Measurements from ENCODE around the gene SLC39A5. TPM values are rescaled to one million over a fixed set of nuclear protein-coding genes. Genes with fewer than 3 reads are reported as not detected.
"Not testable (repeated sequence)": the region's sequence is repeated elsewhere in the genome, so short reads cannot be mapped to it uniquely, and the experiment has no call there.

The SLC39A5 gene
- polyA plus RNA-seq, 1 of the 3 experiments (the other 2 are of a cell fraction) = 0.12 TPM

DNA sequence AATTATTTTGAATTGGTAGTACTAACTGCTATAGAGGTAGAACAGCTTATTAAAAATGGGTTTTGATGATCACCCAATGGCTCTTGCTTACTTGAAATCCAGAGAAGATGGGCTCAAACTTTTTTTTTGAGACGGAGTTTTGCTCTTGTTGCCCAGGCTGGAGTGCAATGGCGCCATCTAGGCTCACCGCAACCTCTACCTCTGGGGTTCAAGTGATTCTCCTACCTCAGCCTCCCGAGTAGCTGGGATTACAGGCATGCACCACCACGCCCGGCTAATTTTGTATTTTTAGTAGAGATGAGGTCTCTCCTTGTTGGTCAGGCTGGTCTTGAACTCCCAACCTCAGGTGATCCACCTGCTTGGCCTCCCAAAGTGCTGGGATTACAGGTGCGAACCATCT, 33.1 kb downstream of the SLC39A5 start:
- not testable (repeated sequence) for H3K27ac ChIP-seq (ENCODE audit: low read depth in 2 of 2, low read length in 1 of 2); H3K4me3 ChIP-seq (ENCODE audit: low read depth in 2 of 2, low read length in 1 of 2); H3K36me3 ChIP-seq (replicated peaks in 1 of 2; ENCODE audit: control insufficient read depth in 1 of 2, insufficient read depth in 2 of 2, low read length in 1 of 2); H3K9ac ChIP-seq; H3K27me3 ChIP-seq (ENCODE audit: insufficient read depth); H3K9me3 ChIP-seq; DNase-seq; H4K20me1 ChIP-seq (ENCODE audit: insufficient read depth); H3K9me2 ChIP-seq; H2AFZ ChIP-seq (ENCODE audit: low read depth); H3K4me2 ChIP-seq; H3K79me2 ChIP-seq (ENCODE audit: insufficient read depth)
- TF ChIP-seq CTCF (IDR thresholded peaks at IDR 0.05) = peak; percentile 29
- WGBS (ENCODE audit: low lambda C conversion rate) = 95% methylated on average over 7 of the region's 7 CpGs
- H3K4me1 ChIP-seq (ENCODE audit: control insufficient read depth in 1 of 2, insufficient read depth in 2 of 2, low read depth in 1 of 2, low read length in 1 of 2) = peaks cover 4 to 14% of the 10 kb centered on the region in 2 experiments; a peak in 1 of 4 replicates
- peaks cover 35% of the 10 kb centered on the region for H3F3A ChIP-seq (replicated peaks; ENCODE audit: insufficient read depth)
- CTCF ChIA-PET = interaction anchor here (1.0 to 2.1 kb wide), 4 partner anchors 11 to 74 kb away, joined by 3 to 6 read pairs (median 4); partner anchors contain the start of gene SMARCC2
- POLR2A ChIA-PET = interaction anchor here (0.6 kb wide), 1 partner anchor 163 kb away, joined by 3 read pairs; no protein-coding TSS in a partner anchor

- CTCF ChIA-PET = interaction anchor here (0.6 to 5.2 kb wide), 14 partner anchors 9 to 1318 kb away, joined by 3 to 49 read pairs (median 4); partner anchors contain the start of genes ANKRD52, PA2G4, RNF41 and SMARCC2
- Histone ChIP-seq H3F3A (replicated peaks; ENCODE audit: insufficient read depth) (peaks cover 44% of the 10 kb centered on the region), H3K27ac (ENCODE audit: low read depth in 2 of 2, low read length in 1 of 2) (peak overlapping the region; percentile 88 to 92), H3K9ac (peak overlapping the region; percentile 85), H3K4me3 (ENCODE audit: low read depth in 2 of 2, low read length in 1 of 2) (peak overlapping the region; percentile 69 to 74), H3K36me3 (replicated peaks in 1 of 2; ENCODE audit: control insufficient read depth in 1 of 2, insufficient read depth in 2 of 2, low read length in 1 of 2) (peaks cover 16 to 21% of the 10 kb centered on the region in 2 experiments), H2AFZ (ENCODE audit: low read depth) (peak overlapping the region; percentile 96), H3K4me2 (peak overlapping the region; percentile 86)
- H4K20me1 ChIP-seq (ENCODE audit: insufficient read depth); DNase-seq; H3K9me2 ChIP-seq; H3K4me1 ChIP-seq (ENCODE audit: control insufficient read depth in 1 of 2, insufficient read depth in 2 of 2, low read depth in 1 of 2, low read length in 1 of 2); H3K27me3 ChIP-seq (ENCODE audit: insufficient read depth); H3K79me2 ChIP-seq (ENCODE audit: insufficient read depth); H3K9me3 ChIP-seq: not testable (repeated sequence)
- POLR2A ChIA-PET = interaction anchor here (0.6 to 1.8 kb wide), 10 partner anchors 8 to 198 kb away, joined by 3 to 12 read pairs (median 4); partner anchors contain the start of genes ANKRD52, CNPY2, CS and RNF41
- 67% methylated on average over 16 of the region's 16 CpGs for WGBS (ENCODE audit: low lambda C conversion rate)
Observed at GRCh38 chr12:56266068-56266692, 36.3 kb downstream of the SLC39A5 start.

GRCh38 chr12:56266693-56267442, 37.0 kb downstream of the SLC39A5 start, which contains the start of gene COQ10A:
Gene COQ10A (plus strand): TSS chr12:56266942. CDS start chr12:56267119, 177 bp downstream.
- ChIA-PET CTCF (interaction anchor here (0.5 to 5.2 kb wide), 18 partner anchors 10 to 1317 kb away, joined by 3 to 49 read pairs (median 3); partner anchors contain the start of genes ANKRD52, CNPY2, PA2G4 and RNF41), POLR2A (interaction anchor here (0.6 to 1.8 kb wide), 12 partner anchors 9 to 197 kb away, joined by 3 to 12 read pairs (median 4); partner anchors contain the start of genes ANKRD52, CNPY2, CS and RNF41)
- peak within 1 kb of the TSS; percentile 88 to 92 for H3K27ac ChIP-seq (ENCODE audit: low read depth in 2 of 2, low read length in 1 of 2)
- peak within 1 kb of the TSS; percentile 69 to 74 for H3K4me3 ChIP-seq (ENCODE audit: low read depth in 2 of 2, low read length in 1 of 2)
- H3K9ac ChIP-seq = peak within 1 kb of the TSS; percentile 85
- H3K27me3 ChIP-seq (ENCODE audit: insufficient read depth) = no peaks in the 10 kb centered on the region
- peaks cover 4 to 8% of the 10 kb centered on the region in 2 experiments; a peak in 1 of 4 replicates for H3K4me1 ChIP-seq (ENCODE audit: control insufficient read depth in 1 of 2, insufficient read depth in 2 of 2, low read depth in 1 of 2, low read length in 1 of 2)
- H3K79me2 ChIP-seq (ENCODE audit: insufficient read depth) = no peaks in the 10 kb centered on the region
- peak within 1 kb of the TSS; percentile 96 for H2AFZ ChIP-seq (ENCODE audit: low read depth)
- 2% methylated on average over 51 of the region's 68 CpGs for WGBS (ENCODE audit: low lambda C conversion rate)
- peak within 1 kb of the TSS; percentile 86 for H3K4me2 ChIP-seq
- H3K9me2 ChIP-seq = no peaks in the 10 kb centered on the region
- H4K20me1 ChIP-seq (ENCODE audit: insufficient read depth) = no peaks in the 10 kb centered on the region
- peaks cover 50% of the 10 kb centered on the region for H3F3A ChIP-seq (replicated peaks; ENCODE audit: insufficient read depth)
- no peaks in the 10 kb centered on the region for H3K9me3 ChIP-seq
- peak; percentile 98 for DNase-seq
- peaks cover 16 to 28% of the 10 kb centered on the region in 2 experiments for H3K36me3 ChIP-seq (replicated peaks in 1 of 2; ENCODE audit: control insufficient read depth in 1 of 2, insufficient read depth in 2 of 2, low read length in 1 of 2)
- TF ChIP-seq EP300 (IDR thresholded peaks at IDR 0.05; ENCODE audit: borderline replicate concordance in 1 of 2, low read depth in 1 of 2, low read length in 1 of 2) (no peak), MXI1 (IDR thresholded peaks at IDR 0.05; ENCODE audit: low read depth, low read length) (peak; percentile 84), JUND (IDR thresholded peaks at IDR 0.05) (no peak), FOXM1 (IDR thresholded peaks at IDR 0.05; ENCODE audit: low read depth) (no peak), NRF1 (IDR thresholded peaks at IDR 0.05; ENCODE audit: low read depth, low read length) (peak; percentile 62), GATA2 (CRISPR knock-in tag; IDR thresholded peaks at IDR 0.05) (no peak), CHD2 (IDR thresholded peaks at IDR 0.05; ENCODE audit: low read length, partially characterized antibody) (peak; percentile 23), SIN3A (IDR thresholded peaks at IDR 0.05; ENCODE audit: borderline replicate concordance, low read depth, low read length) (0 out of 2 replicates have a peak, but pooled peaks have one; percentile 11), GABPA (IDR thresholded peaks at IDR 0.05; ENCODE audit: low read depth) (peak; percentile 83)
- TF ChIP-seq, protein P1, sequence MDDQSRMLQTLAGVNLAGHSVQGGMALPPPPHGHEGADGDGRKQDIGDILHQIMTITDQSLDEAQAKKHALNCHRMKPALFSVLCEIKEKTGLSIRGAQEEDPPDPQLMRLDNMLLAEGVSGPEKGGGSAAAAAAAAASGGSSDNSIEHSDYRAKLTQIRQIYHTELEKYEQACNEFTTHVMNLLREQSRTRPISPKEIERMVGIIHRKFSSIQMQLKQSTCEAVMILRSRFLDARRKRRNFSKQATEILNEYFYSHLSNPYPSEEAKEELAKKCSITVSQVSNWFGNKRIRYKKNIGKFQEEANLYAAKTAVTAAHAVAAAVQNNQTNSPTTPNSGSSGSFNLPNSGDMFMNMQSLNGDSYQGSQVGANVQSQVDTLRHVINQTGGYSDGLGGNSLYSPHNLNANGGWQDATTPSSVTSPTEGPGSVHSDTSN (IDR thresholded peaks at IDR 0.05) = no peak
- TF ChIP-seq, protein P2, sequence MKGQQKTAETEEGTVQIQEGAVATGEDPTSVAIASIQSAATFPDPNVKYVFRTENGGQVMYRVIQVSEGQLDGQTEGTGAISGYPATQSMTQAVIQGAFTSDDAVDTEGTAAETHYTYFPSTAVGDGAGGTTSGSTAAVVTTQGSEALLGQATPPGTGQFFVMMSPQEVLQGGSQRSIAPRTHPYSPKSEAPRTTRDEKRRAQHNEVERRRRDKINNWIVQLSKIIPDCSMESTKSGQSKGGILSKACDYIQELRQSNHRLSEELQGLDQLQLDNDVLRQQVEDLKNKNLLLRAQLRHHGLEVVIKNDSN (IDR thresholded peaks at IDR 0.05; ENCODE audit: borderline replicate concordance, low read depth) = no peak
